HepG2 (cell line): ENCODE measurements around the gene CISD3. TPM values are rescaled to one million over a fixed set of nuclear protein-coding genes. Genes with fewer than 3 reads are reported as not detected.

Experiments used
- CEBPG ChIP-seq: IDR thresholded peaks from 2 replicates; pipeline ENCODE4 v1.6.1; 2016
- GLI4 ChIP-seq: sonication (generic); formaldehyde crosslinking; IDR thresholded peaks from 2 replicates; pipeline ENCODE4 v1.5.1; 2020; ENCODE audit warnings: missing genetic modification reagents, mild to moderate bottlenecking, moderate library complexity, borderline replicate concordance
- HINFP ChIP-seq: sonication (generic); formaldehyde crosslinking; IDR thresholded peaks from 2 replicates; pipeline ENCODE4 v1.4.0; 2020; ENCODE audit warnings: low read depth, mild to moderate bottlenecking, missing genetic modification reagents
- HOXA7 ChIP-seq: sonication (generic); formaldehyde crosslinking; IDR thresholded peaks from 2 replicates; pipeline ENCODE4 v1.8.1; 2022; ENCODE audit warnings: mild to moderate bottlenecking, missing genetic modification reagents, moderate library complexity
- HOXD1 ChIP-seq: sonication (generic); formaldehyde crosslinking; IDR thresholded peaks from 2 replicates; pipeline ENCODE4 v1.5.0; 2020; ENCODE audit warnings: missing genetic modification reagents
- KLF16 ChIP-seq, 2 experiments: sonication (generic) in 1 of 2; formaldehyde crosslinking in 1 of 2; IDR thresholded peaks; 2 replicates each; pipeline versions ENCODE4 v1.6.1 to v1.8.0; 2016 to 2023; ENCODE audit warnings: missing genetic modification reagents in 2 of 2, missing compliant biosample characterization in 1 of 2
- MIXL1 ChIP-seq: IDR thresholded peaks from 2 replicates; pipeline ENCODE4 v1.6.1; 2016
- NFYB ChIP-seq: sonication (generic); formaldehyde crosslinking; IDR thresholded peaks from 2 replicates; pipeline ENCODE4 v1.4.0; 2020; ENCODE audit warnings: missing genetic modification reagents
- SIX4 ChIP-seq: sonication (generic); formaldehyde crosslinking; IDR thresholded peaks from 2 replicates; pipeline ENCODE4 v1.4.0; 2020; ENCODE audit warnings: missing genetic modification reagents
- SNAPC4 ChIP-seq: sonication (generic); formaldehyde crosslinking; IDR thresholded peaks from 2 replicates; pipeline ENCODE4 v1.4.0; 2020; ENCODE audit warnings: mild to moderate bottlenecking, missing genetic modification reagents
- SP4 ChIP-seq: sonication (generic); formaldehyde crosslinking; IDR thresholded peaks from 2 replicates; pipeline ENCODE4 v1.8.1; 2023; ENCODE audit warnings: mild to moderate bottlenecking, missing genetic modification reagents
- TCF12 ChIP-seq, 2 experiments: fragments of 450-650 bp in 1 of 2; sonication (generic) in 1 of 2; formaldehyde crosslinking in 1 of 2; IDR thresholded peaks; 2 replicates each; pipeline versions ENCODE4 v1.6.1 to v1.8.0; 2017 to 2022; ENCODE audit warnings: antibody characterized with exemption in 1 of 2, mild to moderate bottlenecking in 1 of 2, missing genetic modification reagents in 1 of 2, moderate library complexity in 1 of 2
- ZBTB1 ChIP-seq: sonication (generic); formaldehyde crosslinking; IDR thresholded peaks from 2 replicates; pipeline ENCODE4 v1.4.0; 2020; ENCODE audit warnings: missing genetic modification reagents, borderline replicate concordance
- ZNF18 ChIP-seq: sonication (generic); formaldehyde crosslinking; IDR thresholded peaks from 2 replicates; pipeline ENCODE4 v1.8.0; 2022; ENCODE audit warnings: mild to moderate bottlenecking, missing genetic modification reagents; ENCODE audit not compliant: insufficient replicate concordance
- ZNF615 ChIP-seq: sonication (generic); formaldehyde crosslinking; IDR thresholded peaks from 2 replicates; pipeline ENCODE4 v1.5.0; 2020; ENCODE audit warnings: mild to moderate bottlenecking, missing genetic modification reagents, borderline replicate concordance
- ZNF7 ChIP-seq: IDR thresholded peaks from 2 replicates; pipeline ENCODE4 v1.6.1; 2016; ENCODE audit warnings: missing biosample characterization, missing genetic modification reagents
- ZNF83 ChIP-seq: sonication (generic); formaldehyde crosslinking; IDR thresholded peaks from 2 replicates; pipeline ENCODE4 v1.4.0; 2020; ENCODE audit warnings: missing genetic modification reagents, mild to moderate bottlenecking, borderline replicate concordance
- ZSCAN21 ChIP-seq: sonication (generic); formaldehyde crosslinking; IDR thresholded peaks from 2 replicates; pipeline ENCODE4 v1.8.0; 2022; ENCODE audit warnings: mild to moderate bottlenecking, missing genetic modification reagents, moderate library complexity, borderline replicate concordance
- ZSCAN29 ChIP-seq: sonication (generic); formaldehyde crosslinking; conservative IDR thresholded peaks from 2 replicates; pipeline ENCODE4 v1.4.0; 2020; ENCODE audit warnings: mild to moderate bottlenecking, missing genetic modification reagents
- ZZZ3 ChIP-seq: sonication (generic); formaldehyde crosslinking; IDR thresholded peaks from 2 replicates; pipeline ENCODE4 v1.4.0; 2020; ENCODE audit warnings: missing genetic modification reagents, mild to moderate bottlenecking, borderline replicate concordance
- polyA plus RNA-seq, 8 experiments: library from polyadenylated mRNA; depleted of rRNA in 3 of 8; stranded (reverse) in 7 of 8; unstranded in 1 of 8; fragments of >200 nt; fragmentation: Illumina TruSeq in 4 of 8; extraction: Trizol in 4 of 8; gene quantifications; 2 replicates each; pipeline versions ENCODE4 v1.2.1 to v1.2.3, GENCODE V29; 2011 to 2016; ENCODE audit warnings: low read depth in 4 of 8, missing spikeins in 1 of 8, mixed read lengths in 1 of 8; ENCODE audit not compliant: insufficient read depth in 1 of 8
- total RNA-seq, 5 experiments: library from RNA; depleted of rRNA; stranded (reverse); fragments of >200 nt; fragmentation: Illumina TruSeq; extraction: Trizol; gene quantifications; 2 replicates each; pipeline ENCODE4 v1.2.3, GENCODE V29; 2016; ENCODE audit warnings: low read depth in 1 of 5
- TF ChIP-seq, protein P1 (sequence below): sonication (generic); formaldehyde crosslinking; IDR thresholded peaks from 2 replicates; pipeline ENCODE4 v1.5.0; 2020; ENCODE audit warnings: missing genetic modification reagents

Gene CISD3
- total and polyA plus RNA-seq, 2 of the 13 experiments (the other 11 are each of a cell fraction or from before 2014, with no cell fraction given) = 30.0 to 34.1 TPM

DNA sequence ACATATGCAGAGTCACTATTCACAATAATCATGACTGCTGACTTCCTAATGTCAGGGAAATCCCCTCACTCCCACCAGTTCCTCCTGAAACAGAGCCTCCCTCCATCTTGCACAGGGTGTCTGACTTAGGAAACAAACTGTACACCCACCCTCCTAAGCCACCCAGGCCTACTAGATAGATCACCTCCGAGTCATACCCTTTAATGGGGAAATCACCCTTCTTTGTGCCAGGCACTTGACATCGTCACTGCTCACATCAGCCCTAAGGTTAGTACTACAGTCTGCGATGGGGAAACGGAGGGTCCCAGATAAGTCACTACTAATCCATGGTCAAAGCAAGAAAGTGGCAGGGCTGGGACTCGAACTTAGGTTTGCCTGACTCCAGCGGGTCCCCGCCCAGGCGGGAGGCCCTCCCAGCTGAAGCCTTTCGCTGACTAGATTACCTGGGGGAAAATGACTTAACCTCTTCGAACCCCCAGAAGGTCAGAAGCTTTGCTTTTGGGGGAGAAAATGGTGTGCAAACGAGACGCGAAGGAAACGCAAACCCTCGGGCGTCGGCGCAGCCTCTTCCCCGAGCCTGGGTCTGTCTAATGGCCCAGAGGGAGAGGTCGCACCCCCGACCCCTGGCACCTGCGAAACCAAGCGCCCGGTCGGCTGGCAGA is 28.5 kb upstream of the CISD3 start (continued):
- TF ChIP-seq, protein P1, sequence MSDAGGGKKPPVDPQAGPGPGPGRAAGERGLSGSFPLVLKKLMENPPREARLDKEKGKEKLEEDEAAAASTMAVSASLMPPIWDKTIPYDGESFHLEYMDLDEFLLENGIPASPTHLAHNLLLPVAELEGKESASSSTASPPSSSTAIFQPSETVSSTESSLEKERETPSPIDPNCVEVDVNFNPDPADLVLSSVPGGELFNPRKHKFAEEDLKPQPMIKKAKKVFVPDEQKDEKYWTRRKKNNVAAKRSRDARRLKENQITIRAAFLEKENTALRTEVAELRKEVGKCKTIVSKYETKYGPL (CRISPR knock-in tag) = peak; percentile 54; the same call in 1 of the 2 replicates
- TF ChIP-seq HINFP (CRISPR knock-in tag) = peak; percentile 54; the same call in 1 of the 2 replicates
- no peak for TF ChIP-seq ZSCAN29 (CRISPR knock-in tag)
- no peak for TF ChIP-seq TCF12 (IDR thresholded peaks at IDR 0.05)
- TF ChIP-seq TCF12 (CRISPR knock-in tag; IDR thresholded peaks at IDR 0.05) = 0 out of 2 replicates have a peak, but pooled peaks have one; percentile 8
- TF ChIP-seq ZNF18 (CRISPR knock-in tag) = peak; percentile 79
- TF ChIP-seq KLF16 (CRISPR knock-in tag; IDR thresholded peaks at IDR 0.05) = peak in 1 of 2 experiments; percentile 2; a peak in 1 of 4 replicates
- no peak for TF ChIP-seq GLI4
- TF ChIP-seq SP4 (CRISPR knock-in tag) = peak; percentile 35
- TF ChIP-seq ZBTB1 (CRISPR knock-in tag) = 0 out of 2 replicates have a peak, but pooled peaks have one; percentile 8
- peak; percentile 6; the same call in 1 of the 2 replicates for TF ChIP-seq SNAPC4 (CRISPR knock-in tag)
- 0 out of 2 replicates have a peak, but pooled peaks have one; percentile 9 for TF ChIP-seq MIXL1 (CRISPR knock-in tag)
- no peak for TF ChIP-seq HOXA7 (CRISPR knock-in tag)
- TF ChIP-seq ZNF615 (CRISPR knock-in tag) = no peak
- TF ChIP-seq HOXD1 (CRISPR knock-in tag) = no peak
- peak; percentile 39; the same call in 1 of the 2 replicates for TF ChIP-seq NFYB (CRISPR knock-in tag)
- TF ChIP-seq ZNF7 (CRISPR knock-in tag) = no peak
- no peak for TF ChIP-seq ZZZ3
- TF ChIP-seq ZNF83 (CRISPR knock-in tag) = no peak
- no peak for TF ChIP-seq ZSCAN21 (CRISPR knock-in tag)
- TF ChIP-seq CEBPG (CRISPR knock-in tag) = 0 out of 2 replicates have a peak, but pooled peaks have one; percentile 9
- no peak for TF ChIP-seq SIX4 (CRISPR knock-in tag)
